Measurements from ENCODE around the gene DAG1. TPM values are rescaled to one million over a fixed set of nuclear protein-coding genes. Genes with fewer than 3 reads are reported as not detected.

The DAG1 gene
- total RNA-seq, 4 donors from 2014 or later: 53.7 to 90.1 (median 55.7) TPM

DNA sequence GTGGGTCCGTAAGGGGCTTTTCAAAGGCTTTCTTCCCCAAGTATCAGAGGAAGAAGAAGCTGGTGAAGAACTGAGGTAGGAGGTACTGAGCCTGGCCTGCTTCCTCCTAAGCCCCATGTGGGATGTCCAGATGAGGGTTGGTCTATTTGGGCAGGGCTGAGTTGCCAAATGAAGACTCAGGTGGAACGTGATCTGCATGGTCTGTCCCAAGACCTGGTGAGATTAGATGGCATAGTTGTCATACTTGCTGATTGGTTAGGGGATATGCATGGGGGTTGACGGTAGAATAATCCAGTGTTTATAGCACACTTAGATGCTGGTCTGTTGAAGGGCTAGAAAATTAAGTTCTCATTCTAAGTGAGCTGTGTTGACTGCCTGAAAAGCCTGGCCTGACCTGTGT, 47.9 kb downstream of the DAG1 start:
- TF ChIP-seq, protein P1, sequence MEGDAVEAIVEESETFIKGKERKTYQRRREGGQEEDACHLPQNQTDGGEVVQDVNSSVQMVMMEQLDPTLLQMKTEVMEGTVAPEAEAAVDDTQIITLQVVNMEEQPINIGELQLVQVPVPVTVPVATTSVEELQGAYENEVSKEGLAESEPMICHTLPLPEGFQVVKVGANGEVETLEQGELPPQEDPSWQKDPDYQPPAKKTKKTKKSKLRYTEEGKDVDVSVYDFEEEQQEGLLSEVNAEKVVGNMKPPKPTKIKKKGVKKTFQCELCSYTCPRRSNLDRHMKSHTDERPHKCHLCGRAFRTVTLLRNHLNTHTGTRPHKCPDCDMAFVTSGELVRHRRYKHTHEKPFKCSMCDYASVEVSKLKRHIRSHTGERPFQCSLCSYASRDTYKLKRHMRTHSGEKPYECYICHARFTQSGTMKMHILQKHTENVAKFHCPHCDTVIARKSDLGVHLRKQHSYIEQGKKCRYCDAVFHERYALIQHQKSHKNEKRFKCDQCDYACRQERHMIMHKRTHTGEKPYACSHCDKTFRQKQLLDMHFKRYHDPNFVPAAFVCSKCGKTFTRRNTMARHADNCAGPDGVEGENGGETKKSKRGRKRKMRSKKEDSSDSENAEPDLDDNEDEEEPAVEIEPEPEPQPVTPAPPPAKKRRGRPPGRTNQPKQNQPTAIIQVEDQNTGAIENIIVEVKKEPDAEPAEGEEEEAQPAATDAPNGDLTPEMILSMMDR (IDR thresholded peaks at IDR 0.05): no peak
- TF ChIP-seq EP300 (IDR thresholded peaks at IDR 0.05; ENCODE audit: low read depth) (no peak), POLR2A (IDR thresholded peaks at IDR 0.05) (no peak), POLR2AphosphoS5 (IDR thresholded peaks at IDR 0.05) (no peak)
- 87% methylated on average over 3 of the region's 3 CpGs; no CpG with 5 or more reads in 1 of the 2 donors for WGBS, 2 donors (ENCODE audit: low coverage in 1 of 2)
- no peak for DNase-seq
- H3K36me3 ChIP-seq: peaks cover 0 to 7% (median 0%) of the 10 kb centered on the region in 4 donors
- H3K4me3 ChIP-seq: no peak overlapping the region
- H3K27ac ChIP-seq: no peak overlapping the region
- no peaks in the 10 kb centered on the region for H3K4me1 ChIP-seq
- in situ Hi-C loops (cut with MboI; ENCODE audit: low pct_ligation_motif_present in 1 of 4, low pct_unique_long_range_greater_than_20kb in 1 of 4, low sequenced_read_pairs in 3 of 4): no loop called here
- H3K27me3 ChIP-seq: no peaks in the 10 kb centered on the region
- intact Hi-C loops (cut with DNase I; ENCODE audit: low total_unique reads): no loop called here
- no peaks in the 10 kb centered on the region for H3K9me3 ChIP-seq

DNA sequence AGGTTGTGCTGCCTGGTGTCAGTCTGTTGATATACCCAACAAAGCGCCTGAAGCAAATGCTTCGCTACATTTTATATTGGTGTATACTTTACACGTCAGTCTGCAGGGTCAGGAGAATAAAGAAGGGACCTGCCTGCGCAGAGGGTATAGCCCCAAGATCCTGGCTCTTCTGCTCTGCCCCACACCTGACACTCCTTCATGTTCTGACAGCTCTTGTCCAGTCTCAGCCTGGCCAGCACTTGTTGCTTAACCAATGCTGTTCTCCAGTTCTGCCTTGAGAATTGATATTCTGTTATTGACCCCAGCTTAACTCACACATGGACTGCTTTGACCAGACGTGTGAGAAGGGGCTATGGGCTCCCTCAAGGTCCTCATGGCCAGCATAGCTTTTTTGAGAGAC, 48.4 kb downstream of the DAG1 start:
- Histone ChIP-seq H3K4me1 (no peaks in the 10 kb centered on the region), H3K27me3 (no peaks in the 10 kb centered on the region), H3K27ac (no peak overlapping the region), H3K36me3 (peaks cover 0 to 2% (median 0%) of the 10 kb centered on the region in 4 donors), H3K4me3 (no peak overlapping the region), H3K9me3 (no peaks in the 10 kb centered on the region)
- WGBS, 2 donors (ENCODE audit: low coverage in 1 of 2): 91 to 93% methylated on average over 2 to 5 of the region's 5 CpGs
- TF ChIP-seq EP300 (IDR thresholded peaks at IDR 0.05; ENCODE audit: low read depth): no peak
- no peak for TF ChIP-seq POLR2AphosphoS5 (IDR thresholded peaks at IDR 0.05)
- no peak for TF ChIP-seq POLR2A (IDR thresholded peaks at IDR 0.05)
- TF ChIP-seq, protein P1 (IDR thresholded peaks at IDR 0.05): no peak
- in situ Hi-C loops (cut with MboI; ENCODE audit: low pct_ligation_motif_present in 1 of 4, low pct_unique_long_range_greater_than_20kb in 1 of 4, low sequenced_read_pairs in 3 of 4): no loop called here
- intact Hi-C loops (cut with DNase I; ENCODE audit: low total_unique reads): no loop called here
- no peak for DNase-seq

- 87 to 100% methylated on average over 3 to 6 of the region's 6 CpGs for WGBS, 2 donors (ENCODE audit: low coverage in 1 of 2)
- in situ Hi-C loops (cut with MboI; ENCODE audit: low pct_ligation_motif_present in 1 of 4, low pct_unique_long_range_greater_than_20kb in 1 of 4, low sequenced_read_pairs in 3 of 4): no loop called here
- Histone ChIP-seq H3K4me1 (no peaks in the 10 kb centered on the region), H3K27me3 (no peaks in the 10 kb centered on the region), H3K9me3 (no peaks in the 10 kb centered on the region), H3K27ac (no peak overlapping the region), H3K4me3 (no peak overlapping the region), H3K36me3 (no peaks in the 10 kb centered on the region)
- no peak for DNase-seq
- intact Hi-C loops (cut with DNase I; ENCODE audit: low total_unique reads): no loop called here
- TF ChIP-seq, protein P1 (IDR thresholded peaks at IDR 0.05): no peak
- TF ChIP-seq POLR2A (IDR thresholded peaks at IDR 0.05) (no peak), EP300 (IDR thresholded peaks at IDR 0.05; ENCODE audit: low read depth) (no peak), POLR2AphosphoS5 (IDR thresholded peaks at IDR 0.05) (no peak)
These were observed 49.2 kb downstream of the DAG1 start for GRCh38 chr3:49519296-49519695.

GRCh38 chr3:49519916-49520385, 49.9 kb downstream of the DAG1 start:
- 86% methylated on average over 2 of the region's 2 CpGs; no CpG with 5 or more reads in 1 of the 2 donors for WGBS, 2 donors (ENCODE audit: low coverage in 1 of 2)
- Histone ChIP-seq H3K27me3 (no peaks in the 10 kb centered on the region), H3K36me3 (no peaks in the 10 kb centered on the region), H3K4me1 (no peaks in the 10 kb centered on the region), H3K9me3 (no peaks in the 10 kb centered on the region), H3K4me3 (no peak overlapping the region), H3K27ac (no peak overlapping the region)
- intact Hi-C loops (cut with DNase I; ENCODE audit: low total_unique reads): no loop called here
- TF ChIP-seq POLR2AphosphoS5 (IDR thresholded peaks at IDR 0.05): no peak
- no peak for TF ChIP-seq EP300 (IDR thresholded peaks at IDR 0.05; ENCODE audit: low read depth)
- TF ChIP-seq POLR2A (IDR thresholded peaks at IDR 0.05): no peak
- TF ChIP-seq, protein P1 (IDR thresholded peaks at IDR 0.05): no peak
- in situ Hi-C loops (cut with MboI; ENCODE audit: low pct_ligation_motif_present in 1 of 4, low pct_unique_long_range_greater_than_20kb in 1 of 4, low sequenced_read_pairs in 3 of 4): no loop called here
- no peak for DNase-seq

Measured in transverse colon (tissue), 4 donors.